ENCODE measurements around the gene DAPK2. TPM values are rescaled to one million over a fixed set of nuclear protein-coding genes. Genes with fewer than 3 reads are reported as not detected.

DAPK2 gene
- polyA plus RNA-seq, 4 donors = 4.2 to 8.4 (median 6.4) TPM

DNA sequence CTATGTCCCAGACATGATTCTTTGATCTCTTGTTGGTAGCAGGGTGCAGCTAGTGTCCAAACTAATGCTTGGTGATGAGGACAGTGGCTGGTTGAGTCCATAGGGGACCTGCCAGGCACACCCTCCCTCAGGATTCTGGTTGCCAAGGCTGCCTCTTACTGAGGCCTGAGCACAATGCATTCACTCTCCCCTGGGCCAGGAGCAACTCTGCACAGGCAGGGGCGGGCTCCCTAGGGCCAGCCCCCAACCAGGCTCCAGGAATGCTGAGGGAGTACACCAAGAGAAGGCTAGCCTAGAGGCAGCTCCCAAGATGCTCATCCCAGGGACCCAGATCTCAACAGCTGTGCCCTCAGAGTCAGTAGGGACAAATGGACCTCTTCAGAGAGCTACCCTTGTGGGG, 166.3 kb downstream of the DAPK2 start:
- DNase-seq (ENCODE audit: low read depth in 4 of 4, low spot score in 2 of 4) = no peak

DNA sequence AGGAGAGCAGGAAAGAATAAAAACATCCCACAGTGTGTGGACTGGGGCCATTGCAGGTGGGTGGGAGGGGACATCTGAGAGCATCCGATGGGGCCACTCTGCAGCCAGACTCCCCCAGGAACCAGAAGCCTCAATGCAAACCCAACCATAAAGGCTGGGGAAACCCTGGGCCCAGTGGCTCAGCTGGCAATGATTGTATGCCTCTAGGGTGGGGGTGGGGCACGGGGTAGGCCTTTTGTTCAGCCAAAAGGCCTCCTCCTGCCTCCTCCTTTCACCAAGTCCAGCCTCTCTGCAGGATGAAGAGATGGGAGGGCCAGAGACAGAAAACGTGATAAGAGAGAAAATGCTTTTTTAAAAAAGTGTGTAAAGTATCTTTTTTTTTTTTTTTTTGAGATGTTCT, 167.1 kb downstream of the DAPK2 start:
- DNase-seq (ENCODE audit: low read depth in 4 of 4, low spot score in 2 of 4) = no peak

DNA sequence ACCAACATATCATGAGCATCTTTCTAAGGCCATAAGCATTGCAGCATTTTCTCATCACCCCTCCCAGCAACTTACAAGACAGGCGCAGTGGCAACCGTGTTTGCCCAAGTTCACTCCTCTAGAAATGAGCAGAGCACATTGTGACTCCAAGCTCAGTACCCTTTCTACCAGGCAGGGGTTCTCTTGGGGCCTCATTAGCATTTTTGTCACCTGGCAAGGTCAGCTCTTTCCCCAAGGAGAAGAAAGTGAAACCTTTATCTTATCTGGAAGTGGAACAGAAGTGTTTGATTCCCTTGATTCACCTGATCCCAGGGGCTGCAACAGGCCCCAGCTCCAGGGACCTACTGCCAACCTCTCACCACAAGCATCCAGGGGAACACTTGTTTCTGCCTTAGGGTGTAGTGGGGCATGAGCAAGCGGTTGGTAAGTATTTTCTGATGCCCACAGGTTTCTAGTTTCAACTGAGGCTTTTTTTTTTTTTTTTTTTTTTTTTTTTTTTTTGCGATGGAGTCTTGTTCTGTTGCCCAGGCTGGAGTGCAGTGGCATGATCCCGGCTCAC, 168.5 kb downstream of the DAPK2 start:
- no peak for DNase-seq (ENCODE audit: low read depth in 4 of 4, low spot score in 2 of 4)

DNA sequence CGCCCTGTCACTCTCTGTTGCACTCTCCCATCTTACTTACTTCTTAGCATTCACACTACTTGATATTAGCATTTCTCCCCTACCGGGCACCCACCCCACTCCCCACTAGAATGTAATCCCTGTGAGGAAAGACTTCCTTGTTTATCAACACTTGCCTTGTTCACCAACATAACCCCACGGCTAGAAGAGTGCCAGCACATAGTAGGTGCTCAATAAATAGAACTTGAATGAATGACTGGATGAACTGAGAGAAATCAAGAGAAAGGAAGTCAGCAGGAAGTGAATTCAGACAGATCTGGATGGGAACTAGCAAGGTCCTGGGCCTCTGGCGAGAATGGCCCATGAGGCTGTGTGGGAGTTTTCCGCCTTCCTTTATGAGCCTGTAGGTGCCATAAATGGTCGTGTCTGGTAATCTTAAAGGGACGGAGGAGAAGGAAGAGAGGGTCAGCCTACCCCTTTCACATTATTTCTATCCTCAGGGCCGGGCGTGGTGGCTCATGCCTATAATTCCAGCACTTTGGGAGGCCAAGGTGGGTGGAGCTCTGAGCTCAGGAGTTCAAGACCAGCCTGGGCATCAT, 170.1 kb downstream of the DAPK2 start:
- no peak for DNase-seq (ENCODE audit: low read depth in 4 of 4, low spot score in 2 of 4)

DNA sequence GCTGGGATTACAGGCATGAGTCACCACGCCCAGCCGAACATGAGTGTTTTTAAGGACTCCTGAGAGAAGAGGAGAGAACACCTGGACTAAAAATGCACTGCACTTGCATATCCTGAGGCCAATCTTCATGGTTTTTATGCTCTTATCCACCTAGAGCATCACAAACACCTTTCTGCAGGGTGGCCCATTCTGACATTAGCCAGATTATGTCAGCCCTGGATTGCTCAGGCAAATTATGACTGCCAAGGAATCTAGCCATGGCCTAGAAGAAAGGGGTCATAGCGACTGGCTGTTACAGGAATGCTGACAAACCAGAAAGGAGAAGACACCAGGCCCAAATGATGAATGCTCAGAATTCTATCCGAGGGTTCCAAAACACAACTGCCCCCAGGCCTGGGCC, 171.7 kb downstream of the DAPK2 start:
- DNase-seq (ENCODE audit: low read depth in 4 of 4, low spot score in 2 of 4) = no peak

DNA sequence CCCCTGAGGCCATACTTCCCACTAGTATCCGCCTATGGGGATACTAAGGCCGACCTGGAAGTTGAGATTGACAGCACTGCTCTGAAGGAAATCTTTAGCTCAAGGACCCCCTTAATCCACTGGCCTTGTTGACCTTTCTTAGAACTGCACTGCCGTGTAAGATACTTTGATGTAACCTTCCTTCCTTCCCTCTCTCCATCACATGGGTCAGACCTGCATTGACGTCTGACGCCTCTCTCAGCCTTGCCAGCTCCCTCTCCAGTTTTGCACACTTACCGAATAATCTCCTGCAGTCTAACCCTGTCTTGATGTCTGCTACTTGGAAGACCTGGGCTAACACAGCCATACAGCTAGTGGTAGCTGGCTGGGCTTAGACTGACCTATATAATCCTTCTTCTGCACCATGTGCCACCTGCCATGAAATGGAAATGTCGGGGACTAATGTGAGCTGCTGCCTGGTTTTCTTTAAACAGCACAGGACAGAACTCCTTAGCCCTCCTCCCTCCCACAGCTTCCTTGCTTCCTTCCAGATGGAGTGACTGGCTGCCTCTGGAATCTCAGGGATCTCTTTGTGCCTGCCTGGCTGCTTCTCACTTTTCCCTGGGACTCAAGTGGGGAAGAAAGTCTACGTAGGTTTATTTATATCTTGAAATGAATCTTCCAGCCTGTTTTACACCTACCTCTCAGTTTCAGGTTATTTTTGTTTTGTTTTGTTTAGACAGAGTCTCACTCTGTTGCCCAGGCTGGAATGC, 173.3 kb downstream of the DAPK2 start:
- no peak for DNase-seq (ENCODE audit: low read depth in 4 of 4, low spot score in 2 of 4)

DNA sequence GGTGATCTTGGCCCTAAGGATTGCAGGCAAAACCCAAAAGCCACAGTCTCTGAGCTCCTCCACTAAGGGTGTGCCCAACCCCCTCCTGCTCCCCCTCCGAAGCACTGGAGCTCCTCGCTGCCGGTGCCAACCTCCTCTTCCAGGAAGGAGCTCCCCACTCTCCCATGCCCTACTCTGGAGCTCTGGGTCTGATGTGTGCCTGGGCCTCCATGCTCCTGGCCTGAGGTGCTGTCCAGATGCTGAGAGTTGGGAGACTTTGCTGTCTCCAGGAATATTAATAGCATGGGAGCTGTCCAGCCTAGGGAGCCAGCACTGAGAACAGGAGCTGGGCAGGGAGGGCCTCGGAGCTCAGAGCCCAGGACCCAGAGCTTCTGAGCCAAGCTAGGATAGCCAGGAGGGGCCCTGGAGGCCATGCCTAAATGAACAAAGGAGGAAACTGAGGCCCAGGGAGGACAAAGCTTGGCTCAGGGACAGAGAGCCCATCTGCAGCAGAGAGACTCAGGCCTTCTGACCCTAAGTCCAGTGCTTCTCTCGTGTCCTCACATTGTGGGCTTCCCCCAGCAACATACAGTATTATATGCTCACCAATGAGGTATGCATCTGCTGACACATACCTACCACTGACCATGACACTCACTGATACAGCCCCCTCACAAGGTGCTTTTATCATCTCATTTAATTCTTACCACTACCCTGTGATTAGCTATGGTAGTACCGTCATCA, 175.6 kb downstream of the DAPK2 start:
- peak; percentile 50 to 92 (median 68) for DNase-seq (ENCODE audit: low read depth in 4 of 4, low spot score in 2 of 4)

DNA sequence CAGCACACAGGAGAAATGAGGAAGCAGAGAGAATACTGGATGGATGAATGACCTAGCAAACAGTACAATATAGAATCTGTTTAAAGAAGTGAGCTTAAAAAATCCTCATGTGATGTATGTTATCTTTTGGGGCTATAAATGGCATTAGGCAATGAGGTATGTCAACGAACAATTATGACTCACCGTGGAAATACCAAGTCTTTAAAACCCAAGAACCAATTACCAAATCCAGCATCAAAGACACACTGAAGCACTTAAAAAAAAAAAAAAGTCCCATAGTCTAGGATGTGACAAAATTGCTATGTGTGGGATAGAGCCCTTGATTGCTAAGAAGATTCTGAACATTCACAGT, 176.3 kb downstream of the DAPK2 start:
- DNase-seq (ENCODE audit: low read depth in 4 of 4, low spot score in 2 of 4) = no peak

DNA sequence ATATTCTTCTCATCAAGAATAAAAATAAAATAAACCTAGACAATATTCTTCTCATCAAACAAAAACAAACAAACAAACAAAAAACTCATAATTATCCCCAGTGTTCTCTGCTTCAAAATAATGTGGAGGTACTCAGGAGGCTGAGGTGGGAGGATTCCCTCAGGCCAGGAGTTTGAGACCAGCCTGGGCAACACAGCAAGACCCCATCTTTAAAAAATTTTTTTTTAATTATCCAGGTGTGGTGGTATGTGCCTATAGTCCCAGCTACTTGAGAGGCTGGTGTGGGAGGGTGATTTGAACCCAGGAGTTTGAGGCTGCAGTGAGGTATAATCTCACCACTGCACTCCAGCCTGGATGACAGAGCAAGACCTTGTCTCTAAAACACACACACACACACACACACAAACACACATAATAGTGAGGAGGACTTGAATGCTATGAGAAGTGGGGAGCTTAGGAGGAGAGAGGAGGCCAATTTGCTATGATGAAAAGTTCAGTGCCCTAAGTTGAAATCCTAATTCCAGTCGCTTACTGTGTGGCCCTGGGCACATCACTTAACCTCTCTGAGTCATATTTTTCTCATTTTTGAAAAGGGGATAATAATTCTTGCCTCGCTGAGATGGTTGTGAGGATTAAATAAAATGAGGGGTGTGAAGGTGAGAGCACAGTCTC, 176.8 kb downstream of the DAPK2 start:
- DNase-seq (ENCODE audit: low read depth in 4 of 4, low spot score in 2 of 4) = no peak

DNA sequence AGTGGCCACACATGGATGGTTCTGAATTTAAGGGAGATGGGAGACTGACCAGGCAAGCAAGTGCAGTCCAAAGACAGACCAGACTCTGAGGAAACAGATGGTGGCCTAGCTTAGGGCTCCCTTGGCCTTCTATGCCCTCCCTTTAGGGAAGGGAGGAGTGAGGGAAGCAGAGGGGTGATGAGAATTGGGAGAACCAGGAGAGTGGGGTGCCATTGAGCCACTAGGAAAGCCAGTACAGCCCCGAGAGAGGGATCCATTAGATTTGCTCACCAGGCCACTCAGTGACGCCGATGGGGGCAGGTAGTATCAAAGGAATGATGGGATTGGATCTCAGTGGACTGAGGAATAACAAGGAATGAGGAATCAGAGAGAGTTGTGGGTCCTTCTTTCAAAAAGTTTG, 182.1 kb downstream of the DAPK2 start:
- DNase-seq (ENCODE audit: low read depth in 4 of 4, low spot score in 2 of 4) = no peak

DNA sequence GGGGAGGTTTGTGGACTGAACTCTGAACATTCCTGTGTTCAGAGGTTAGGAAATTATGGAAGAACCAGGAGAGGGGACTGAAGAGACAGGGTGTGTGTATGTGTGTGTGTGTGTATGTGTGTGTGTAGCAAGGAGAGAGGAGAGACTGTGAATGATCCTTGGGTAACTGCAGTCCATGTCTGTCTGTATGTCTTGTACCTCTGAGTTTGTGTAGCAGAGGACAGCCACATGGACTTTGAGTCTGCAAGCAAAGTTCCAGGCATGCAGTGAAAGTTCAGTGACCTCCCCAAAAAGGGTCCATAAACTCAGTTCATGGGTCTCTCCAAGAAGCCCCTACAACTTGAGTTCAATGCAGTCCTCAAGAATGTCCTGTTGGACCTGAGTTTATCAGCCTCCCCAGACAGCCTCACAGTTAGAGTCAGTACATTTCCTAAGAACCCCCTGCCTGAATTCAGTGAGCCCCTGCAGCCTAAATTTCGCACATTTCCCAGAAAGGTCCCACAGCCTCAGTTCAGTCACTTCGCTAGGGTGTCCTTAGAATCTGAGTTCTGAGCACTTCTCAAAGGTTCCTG, 184.3 kb downstream of the DAPK2 start:
- DNase-seq (ENCODE audit: low read depth in 4 of 4, low spot score in 2 of 4) = no peak

DNA sequence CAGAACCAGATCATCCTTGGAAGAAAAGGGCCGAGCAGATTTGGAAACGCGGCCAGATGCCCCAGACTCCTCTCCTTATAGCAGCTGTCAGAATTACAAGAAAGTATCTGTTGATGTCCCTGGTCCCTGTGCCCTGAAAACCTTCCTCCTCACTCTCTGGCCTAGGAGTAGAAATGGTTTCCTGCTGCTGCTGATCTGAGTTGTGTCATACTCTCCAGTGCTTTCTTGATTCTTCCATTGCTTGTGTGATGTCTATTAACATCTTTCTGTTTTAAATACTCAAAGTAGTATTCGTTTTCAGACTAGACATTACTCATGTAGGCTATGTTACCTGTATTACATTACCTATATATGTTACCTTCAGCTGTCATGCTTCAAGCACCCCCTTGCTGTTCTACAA, 185.7 kb downstream of the DAPK2 start:
- no peak for DNase-seq (ENCODE audit: low read depth in 4 of 4, low spot score in 2 of 4)

DNA sequence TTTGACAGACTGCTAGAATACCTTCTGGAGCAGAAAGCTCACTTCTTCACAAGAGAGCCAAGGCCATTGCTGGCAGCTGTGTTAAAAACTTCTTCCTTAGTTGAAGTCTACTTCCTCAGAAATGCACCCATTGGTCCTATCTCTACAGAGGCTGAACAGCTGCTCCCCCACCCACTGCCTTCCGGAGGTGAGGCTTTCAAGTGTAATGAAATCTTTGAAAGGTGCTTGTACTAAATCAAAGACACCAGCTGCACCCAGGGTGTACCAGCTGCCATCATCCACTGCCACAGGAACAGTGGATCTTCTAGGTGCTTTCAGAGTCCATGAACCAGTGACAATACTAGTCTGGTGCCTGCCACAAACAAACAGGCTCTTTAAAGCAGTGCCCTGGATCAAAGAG, 186.1 kb downstream of the DAPK2 start:
- no peak for DNase-seq (ENCODE audit: low read depth in 4 of 4, low spot score in 2 of 4)

DNA sequence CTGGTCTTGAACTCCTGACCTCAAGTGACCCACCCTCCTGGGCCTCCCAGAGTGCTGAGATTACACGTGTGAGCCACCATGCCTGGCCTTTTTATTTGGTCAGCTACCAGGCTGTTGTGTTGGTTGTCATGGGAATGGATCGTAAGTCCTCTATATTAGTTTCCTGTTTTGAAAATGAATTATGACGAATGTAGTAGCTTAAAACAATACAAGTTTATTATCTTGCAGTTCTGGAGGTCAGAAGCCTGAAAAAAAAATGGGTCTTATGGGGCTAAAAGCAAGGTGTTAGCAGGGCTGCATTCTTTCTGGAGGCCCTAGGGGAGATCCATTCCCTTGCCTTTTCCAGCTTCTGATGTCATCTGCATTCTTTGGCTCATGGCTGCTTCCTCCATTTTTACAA, 187.4 kb downstream of the DAPK2 start:
- DNase-seq (ENCODE audit: low read depth in 4 of 4, low spot score in 2 of 4) = no peak

DNA sequence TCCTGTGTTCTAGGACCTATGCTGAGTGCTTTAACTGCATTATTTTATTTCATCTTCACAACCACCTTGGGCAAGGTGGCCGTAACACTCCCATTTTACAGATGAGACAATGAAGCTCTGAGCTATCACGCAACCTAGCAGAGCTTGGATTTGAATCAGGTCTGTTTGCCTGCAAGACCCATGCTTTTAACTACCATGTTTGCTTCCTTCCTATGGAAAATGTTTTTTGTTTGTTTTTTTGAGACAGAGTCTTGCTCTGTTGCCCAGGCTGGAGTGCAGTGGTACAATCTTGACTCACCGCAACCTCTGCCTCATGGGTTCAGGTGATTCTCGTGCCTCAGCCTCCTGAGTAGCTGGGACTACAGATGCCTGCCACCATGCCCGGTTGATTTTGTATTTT, 187.8 kb downstream of the DAPK2 start:
- DNase-seq (ENCODE audit: low read depth in 4 of 4, low spot score in 2 of 4) = no peak

DNA sequence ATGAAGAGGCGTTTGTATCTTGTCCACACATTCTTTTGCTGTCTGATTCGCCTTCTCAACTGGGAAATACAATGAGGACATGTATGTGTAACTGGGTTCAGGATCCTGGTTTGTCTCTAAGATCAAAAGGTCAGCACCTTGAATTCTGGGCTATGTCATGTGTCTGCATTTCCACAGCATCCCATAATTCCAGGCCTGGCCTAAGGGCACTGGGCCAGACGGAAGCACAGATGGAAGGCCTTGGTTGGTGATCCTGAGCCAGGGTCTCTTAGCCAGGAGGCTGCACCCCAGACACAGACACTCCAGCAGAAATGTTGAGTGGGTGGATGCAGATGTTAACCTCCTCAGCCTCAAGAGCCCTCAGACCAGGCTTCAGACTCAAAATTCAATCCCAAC, 188.8 kb downstream of the DAPK2 start:
- DNase-seq (ENCODE audit: low read depth in 4 of 4, low spot score in 2 of 4) = no peak

Other genes with a start within 250 kb of the DAPK2 start
- gene HERC1, start 212.5 kb downstream of the DAPK2 start, polyA plus RNA-seq (ENCODE audit: insufficient read length in 4 of 4) = 10 to 100 TPM; 54.1 to 73.7 (median 65.7) TPM
- 10 to 100 TPM; 82.1 to 94.9 (median 86.5) TPM for gene CIAO2A, start 47.4 kb upstream of the DAPK2 start, polyA plus RNA-seq (ENCODE audit: insufficient read length in 4 of 4)
- 100 to 1,000 TPM in 3 of 4 donors, 10 to 100 TPM in 1; 96.2 to 114 (median 112) TPM for gene SNX1, start 49.5 kb upstream of the DAPK2 start, polyA plus RNA-seq (ENCODE audit: insufficient read length in 4 of 4)
- gene SNX22, start 105.2 kb upstream of the DAPK2 start, polyA plus RNA-seq (ENCODE audit: insufficient read length in 4 of 4) = 1 to 10 TPM; 1.1 to 2.7 (median 1.9) TPM
- 100 to 1,000 TPM; 530 to 655 (median 552) TPM for gene PPIB, start 116.5 kb upstream of the DAPK2 start, polyA plus RNA-seq (ENCODE audit: insufficient read length in 4 of 4)